SU-DHL-6 (cell line): ENCODE measurements around the gene AHSG.

ENCODE experiments used
- H2AFZ ChIP-seq: fragments of 200-600 bp; sonication (generic); 2 replicates; pipeline ENCODE4 v1.6.1; 2014; ENCODE audit warnings: low read depth, mild to moderate bottlenecking, moderate library complexity, mixed read lengths, antibody characterized with exemption, low read length; ENCODE audit not compliant: severe bottlenecking
- H3F3A ChIP-seq: fragments of 200-600 bp; shearing (Covaris generic); 2 replicates; pipeline ENCODE4 v1.6.0; 2016; ENCODE audit warnings: antibody characterized with exemption, mild to moderate bottlenecking; ENCODE audit not compliant: insufficient read depth
- H3K27ac ChIP-seq: fragments of 200-600 bp; sonication (generic); 2 replicates; pipeline ENCODE4 v1.5.1; 2016; ENCODE audit warnings: low read depth, mild to moderate bottlenecking, low read length, moderate library complexity, mixed read lengths
- H3K27me3 ChIP-seq: fragments of 200-600 bp; sonication (generic), shearing (Covaris generic); 2 replicates; pipeline ENCODE4 v1.6.0; 2014; ENCODE audit warnings: mild to moderate bottlenecking, low read length
- H3K36me3 ChIP-seq: fragments of 200-600 bp; sonication (generic); 2 replicates; pipeline ENCODE4 v1.6.1; 2014; ENCODE audit warnings: mild to moderate bottlenecking, low read length, mixed read lengths
- H3K4me2 ChIP-seq: fragments of 300-600, 200-600 bp; shearing (Covaris generic), sonication (generic); 2 replicates; pipeline ENCODE4 v1.6.0; 2014; ENCODE audit warnings: low read length, low read depth, mild to moderate bottlenecking; ENCODE audit not compliant: poor library complexity, severe bottlenecking
- H3K4me3 ChIP-seq: fragments of 200-600 bp; sonication (generic); 2 replicates; pipeline ENCODE4 v1.5.1; 2014; ENCODE audit warnings: antibody characterized with exemption, low read length, mild to moderate bottlenecking, mixed read lengths; ENCODE audit not compliant: insufficient read depth, poor library complexity, severe bottlenecking
- H3K79me2 ChIP-seq: fragments of 200-600 bp; sonication (generic); 2 replicates; pipeline ENCODE4 v1.6.1; 2014; ENCODE audit warnings: mild to moderate bottlenecking, low read length, moderate library complexity; ENCODE audit not compliant: insufficient read depth
- H3K9ac ChIP-seq: fragments of 200-600 bp; sonication (generic); 2 replicates; pipeline ENCODE4 v1.7.0; 2014; ENCODE audit warnings: mild to moderate bottlenecking, low read length
- H3K9me2 ChIP-seq: fragments of 200-600 bp; sonication (generic); replicated peaks from 2 replicates; pipeline ENCODE4 v1.6.1; 2014; ENCODE audit warnings: low read length; ENCODE audit not compliant: insufficient read depth
- H3K9me3 ChIP-seq: fragments of 200-600 bp; sonication (generic); 2 replicates; pipeline ENCODE4 v1.6.1; 2014; ENCODE audit warnings: low read length, mixed read lengths; ENCODE audit not compliant: insufficient read depth
- H4K20me1 ChIP-seq: fragments of 200-600 bp; sonication (generic); 2 replicates; pipeline ENCODE4 v1.6.1; 2014; ENCODE audit warnings: low read depth, mild to moderate bottlenecking, antibody characterized with exemption, low read length, moderate library complexity, mixed read lengths
- CTCF ChIP-seq: fragments of 200-600 bp; sonication (generic); IDR thresholded peaks from one replicate; pipeline ENCODE4 v1.5.1; 2017; ENCODE audit warnings: antibody characterized with exemption, mild to moderate bottlenecking, low read length, moderate library complexity; ENCODE audit not compliant: insufficient read depth, poor library complexity, severe bottlenecking
- EZH2phosphoT487 ChIP-seq: fragments of 200-600 bp; sonication (generic), shearing (Covaris generic); conservative IDR thresholded peaks from 2 replicates; pipeline ENCODE4 v1.6.1; 2018; ENCODE audit warnings: mild to moderate bottlenecking, antibody characterized with exemption, low read length, moderate library complexity, mixed read lengths

Gene AHSG

GRCh38 chr3:186596568-186597287, 16.1 kb upstream of the AHSG start:
- Histone ChIP-seq H3K9me3 (no peaks in the 10 kb centered on the region), H3K4me2 (no peak overlapping the region), H3F3A (no peaks in the 10 kb centered on the region), H3K27ac (no peak overlapping the region), H3K4me3 (no peak overlapping the region), H2AFZ (no peak overlapping the region), H3K9me2 (no peaks in the 10 kb centered on the region), H3K79me2 (no peaks in the 10 kb centered on the region), H3K27me3 (no peaks in the 10 kb centered on the region), H3K9ac (no peak overlapping the region), H4K20me1 (no peaks in the 10 kb centered on the region), H3K36me3 (no peaks in the 10 kb centered on the region)
- TF ChIP-seq EZH2phosphoT487 = no peak
- TF ChIP-seq CTCF = no peak

GRCh38 chr3:186598108-186598784, 14.6 kb upstream of the AHSG start:
- no peak for TF ChIP-seq CTCF
- TF ChIP-seq EZH2phosphoT487 = no peak

GRCh38 chr3:186598794-186599141, 14.1 kb upstream of the AHSG start:
- Histone ChIP-seq H3K79me2 (no peaks in the 10 kb centered on the region), H2AFZ (no peak overlapping the region), H3K36me3 (no peaks in the 10 kb centered on the region), H3K9me3 (no peaks in the 10 kb centered on the region), H3K4me3 (no peak overlapping the region), H3F3A (no peaks in the 10 kb centered on the region), H3K27me3 (no peaks in the 10 kb centered on the region), H3K9me2 (no peaks in the 10 kb centered on the region), H4K20me1 (no peaks in the 10 kb centered on the region), H3K9ac (no peak overlapping the region), H3K27ac (no peak overlapping the region), H3K4me2 (no peak overlapping the region)
- TF ChIP-seq EZH2phosphoT487 = no peak
- TF ChIP-seq CTCF = no peak

More at GRCh38 chr3:186598108-186598784, 14.6 kb upstream of the AHSG start:
- Histone ChIP-seq H4K20me1 (no peaks in the 10 kb centered on the region), H3F3A (no peaks in the 10 kb centered on the region), H3K9ac (no peak overlapping the region), H3K27ac (no peak overlapping the region), H2AFZ (no peak overlapping the region), H3K9me2 (no peaks in the 10 kb centered on the region), H3K36me3 (no peaks in the 10 kb centered on the region), H3K79me2 (no peaks in the 10 kb centered on the region), H3K9me3 (no peaks in the 10 kb centered on the region), H3K27me3 (no peaks in the 10 kb centered on the region), H3K4me2 (no peak overlapping the region), H3K4me3 (no peak overlapping the region)
